GM20000 (cell line): ENCODE results near the gene SLC6A7.

Experiments used
- DNase-seq: peaks from one replicate; pipeline ENCODE4 v3.0.0; 2012; ENCODE audit warnings: low spot score
- CTCF ChIP-seq: IDR thresholded peaks from 2 replicates; pipeline ENCODE4 v1.5.1; 2012; ENCODE audit warnings: mild to moderate bottlenecking, control low read depth; ENCODE audit errors: extremely low read depth, missing control alignments

SLC6A7 gene

GRCh38 chr5:150189728-150190502 lies at the start of gene SLC6A7:
TSS of gene SLC6A7 (plus strand) at chr5:150190062. CDS start at chr5:150190328, 266 bp downstream.
- DNase-seq, result no peak
- no peak for TF ChIP-seq CTCF

DNA sequence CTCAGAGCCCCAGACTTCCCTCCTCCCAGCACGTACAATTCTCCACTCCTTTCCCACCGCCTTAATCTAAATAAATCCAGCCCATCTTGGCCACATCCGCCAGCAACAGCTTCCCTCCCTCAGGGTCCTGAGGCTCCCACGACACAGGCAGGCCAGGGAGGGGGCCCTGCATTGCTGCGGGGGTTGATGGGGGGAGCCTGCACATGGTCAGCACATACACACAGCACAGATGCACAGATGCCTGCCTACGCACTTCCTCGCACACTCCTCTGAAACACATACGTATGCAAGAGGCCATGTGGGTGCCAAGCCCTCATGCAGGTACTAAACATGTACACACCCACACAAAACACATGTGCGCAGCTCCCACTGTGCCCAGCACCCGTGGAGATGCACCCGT lies 49.0 kb upstream of the SLC6A7 start:
- DNase-seq, result no peak
- no peak for TF ChIP-seq CTCF

- no peak for TF ChIP-seq CTCF
- no peak for DNase-seq
Observed at GRCh38 chr5:150141544-150142184, 48.2 kb upstream of the SLC6A7 start.

DNA sequence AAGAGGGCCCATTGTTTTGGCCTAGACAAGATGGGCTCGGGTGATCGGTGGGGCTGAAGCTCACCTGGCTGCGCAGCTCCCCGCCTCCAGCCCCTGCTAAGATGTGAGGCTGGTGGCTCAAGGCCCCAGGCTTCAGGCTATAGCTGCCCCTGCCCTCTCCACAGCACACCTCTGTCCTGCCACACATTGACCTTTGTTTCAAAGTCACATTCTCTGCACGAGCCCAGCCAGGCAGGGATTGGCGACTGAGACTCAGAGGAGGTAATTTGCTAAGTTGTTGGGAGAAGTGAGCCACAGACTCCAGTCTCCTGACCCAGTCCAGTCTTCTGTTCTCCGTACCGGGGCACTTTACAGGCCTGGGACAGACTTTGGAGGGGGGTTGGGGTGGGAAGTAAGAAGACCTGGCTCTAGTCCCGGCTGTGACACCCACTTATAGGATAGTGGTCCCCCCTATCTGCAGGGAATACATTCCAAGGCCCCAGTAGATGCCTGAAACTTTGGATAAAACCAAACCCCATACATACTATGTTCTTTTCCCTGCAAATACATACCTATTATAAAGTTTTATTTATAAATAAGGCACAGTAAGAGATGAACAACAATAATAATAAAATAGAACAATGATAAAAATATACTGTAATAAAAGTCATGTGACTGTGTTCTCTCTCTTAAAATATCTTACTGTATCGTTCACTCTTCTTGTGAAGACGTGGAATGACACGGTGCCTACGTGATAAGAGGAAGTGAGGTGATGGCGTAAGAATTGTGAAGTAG lies 47.5 kb upstream of the SLC6A7 start:
- DNase-seq, result no peak
- TF ChIP-seq CTCF, result no peak

GRCh38 chr5:150142959-150143349 lies 46.9 kb upstream of the SLC6A7 start:
- TF ChIP-seq CTCF, result no peak
- DNase-seq, result no peak

DNA sequence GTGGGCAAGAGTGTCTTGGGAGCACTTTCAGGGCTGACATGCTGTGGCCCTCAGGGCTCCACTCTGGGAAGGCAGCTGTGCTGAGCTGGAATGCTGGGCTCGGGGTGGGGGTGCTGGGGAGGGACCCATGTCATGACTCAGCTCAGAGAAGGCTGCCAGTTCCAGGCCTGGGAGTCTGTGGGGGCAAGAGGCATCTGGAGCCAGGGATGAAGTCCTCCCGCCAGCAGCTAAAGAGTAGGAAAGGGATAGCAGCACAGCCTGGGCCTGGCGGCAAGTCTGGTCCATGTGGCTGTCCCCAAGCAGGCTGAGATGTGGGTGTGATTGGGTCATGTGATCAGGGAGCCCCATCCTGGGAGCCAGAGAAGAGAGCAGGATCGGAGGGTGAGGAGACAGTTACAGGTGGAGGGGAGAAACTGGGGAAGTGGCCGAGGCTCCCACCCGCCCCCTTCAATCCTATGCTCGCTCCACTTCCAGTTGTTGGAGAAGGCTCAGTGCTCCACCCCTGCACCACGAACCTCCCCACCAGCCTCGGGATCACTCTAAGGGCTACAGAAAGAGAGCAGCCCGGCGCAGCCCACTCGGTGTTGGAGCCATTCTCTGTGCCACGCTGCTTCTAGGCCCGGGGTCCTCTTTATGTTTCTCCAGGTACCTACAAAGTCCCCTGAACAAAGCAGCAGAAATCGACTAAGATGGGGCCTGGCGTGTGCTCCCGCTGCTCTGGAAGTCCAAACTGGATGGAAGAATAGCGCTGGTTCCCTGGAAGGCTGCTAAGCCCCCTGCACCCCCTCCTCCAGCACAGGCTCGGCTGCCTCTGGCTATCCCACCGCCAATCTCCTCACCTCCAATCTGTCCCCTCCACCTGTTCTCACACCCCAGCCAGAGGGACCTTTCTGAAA lies 46.3 kb upstream of the SLC6A7 start:
- no peak for TF ChIP-seq CTCF
- no peak for DNase-seq
